HCT116 (cell line): ENCODE results near the gene ST7.

Experiments
- CBX3 ChIP-seq: IDR thresholded peaks from 2 replicates; pipeline ENCODE4 v1.6.1; 2012; ENCODE audit warnings: low read depth
- CEBPB ChIP-seq: IDR thresholded peaks from 2 replicates; pipeline ENCODE4 v1.6.1; 2012; ENCODE audit warnings: low read depth
- EGR1 ChIP-seq: IDR thresholded peaks from 2 replicates; pipeline ENCODE4 v1.6.1; 2012; ENCODE audit warnings: low read depth
- EZH2 ChIP-seq: fragments of 200-600 bp; sonication (generic); IDR thresholded peaks from 2 replicates; pipeline ENCODE4 v1.6.1; 2017; ENCODE audit warnings: antibody characterized with exemption, mixed run types
- EZH2phosphoT487 ChIP-seq: fragments of 200-600 bp; IDR thresholded peaks from 2 replicates; pipeline ENCODE4 v1.6.1; 2018; ENCODE audit warnings: antibody characterized with exemption, borderline replicate concordance
- JUND ChIP-seq: IDR thresholded peaks from 2 replicates; pipeline ENCODE4 v1.6.1; 2012
- POLR2A ChIP-seq: IDR thresholded peaks from 2 replicates; pipeline ENCODE4 v1.7.0; 2011; ENCODE audit warnings: borderline replicate concordance; ENCODE audit not compliant: insufficient read depth, insufficient read length; ENCODE audit errors: extremely low read depth
- POLR2AphosphoS5 ChIP-seq: IDR thresholded peaks from 2 replicates; pipeline ENCODE4 v1.6.1; 2011; ENCODE audit warnings: mild to moderate bottlenecking, low read depth, low read length, moderate library complexity
- RAD21 ChIP-seq: IDR thresholded peaks from 2 replicates; pipeline ENCODE4 v1.6.1; 2012; ENCODE audit warnings: low read depth, mild to moderate bottlenecking
- SP1 ChIP-seq: IDR thresholded peaks from 2 replicates; pipeline ENCODE4 v1.6.1; 2012; ENCODE audit warnings: low read depth
- YY1 ChIP-seq: IDR thresholded peaks from 2 replicates; pipeline ENCODE4 v1.6.1; 2011; ENCODE audit warnings: low read length, low read depth, moderate library complexity, mild to moderate bottlenecking; ENCODE audit not compliant: insufficient replicate concordance; ENCODE audit errors: extremely low read depth
- ZNF274 ChIP-seq: fragments of 200-500 bp; sonication (Bioruptor generic); IDR thresholded peaks from 2 replicates; pipeline ENCODE4 v1.6.1; 2014; ENCODE audit warnings: mild to moderate bottlenecking, low read depth, low read length, inconsistent platforms
- TF ChIP-seq, protein P1 (sequence below), 3 experiments: fragments of 200-600 bp in 1 of 3; sonication (generic) in 1 of 3; IDR thresholded peaks in 2 of 3; conservative IDR thresholded peaks in 1 of 3; 2 replicates each; pipeline ENCODE4 v1.5.1; 2012 to 2017; ENCODE audit warnings: low read depth in 2 of 3, low read length in 2 of 3, antibody characterized with exemption in 1 of 3, borderline replicate concordance in 1 of 3, control low read depth in 1 of 3, mild to moderate bottlenecking in 1 of 3, mixed read lengths in 1 of 3, mixed run types in 1 of 3, moderate library complexity in 1 of 3; ENCODE audit not compliant: insufficient read depth in 1 of 3

DNA sequence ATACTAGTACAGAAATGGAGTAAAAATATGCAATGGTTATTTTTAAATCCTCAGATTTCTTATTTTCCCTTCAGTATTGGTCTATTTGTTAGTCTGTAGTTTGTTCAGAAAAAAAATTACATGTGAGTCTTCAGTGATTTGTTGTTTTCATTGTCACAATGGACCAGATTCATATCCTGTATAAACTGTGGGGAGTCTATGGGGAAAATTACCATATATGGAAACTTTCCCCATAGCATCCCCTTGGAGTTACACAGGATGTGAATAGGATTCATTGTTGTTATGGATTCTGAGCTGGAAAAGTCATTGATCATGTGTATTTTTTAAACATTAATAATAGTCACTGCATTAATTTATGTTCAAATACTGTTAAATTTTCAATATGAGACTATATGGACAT is 72.6 kb downstream of the ST7 start:
- TF ChIP-seq YY1 = no peak
- no peak for TF ChIP-seq POLR2A
- TF ChIP-seq CBX3 = no peak
- TF ChIP-seq SP1 = no peak
- TF ChIP-seq, protein P1, sequence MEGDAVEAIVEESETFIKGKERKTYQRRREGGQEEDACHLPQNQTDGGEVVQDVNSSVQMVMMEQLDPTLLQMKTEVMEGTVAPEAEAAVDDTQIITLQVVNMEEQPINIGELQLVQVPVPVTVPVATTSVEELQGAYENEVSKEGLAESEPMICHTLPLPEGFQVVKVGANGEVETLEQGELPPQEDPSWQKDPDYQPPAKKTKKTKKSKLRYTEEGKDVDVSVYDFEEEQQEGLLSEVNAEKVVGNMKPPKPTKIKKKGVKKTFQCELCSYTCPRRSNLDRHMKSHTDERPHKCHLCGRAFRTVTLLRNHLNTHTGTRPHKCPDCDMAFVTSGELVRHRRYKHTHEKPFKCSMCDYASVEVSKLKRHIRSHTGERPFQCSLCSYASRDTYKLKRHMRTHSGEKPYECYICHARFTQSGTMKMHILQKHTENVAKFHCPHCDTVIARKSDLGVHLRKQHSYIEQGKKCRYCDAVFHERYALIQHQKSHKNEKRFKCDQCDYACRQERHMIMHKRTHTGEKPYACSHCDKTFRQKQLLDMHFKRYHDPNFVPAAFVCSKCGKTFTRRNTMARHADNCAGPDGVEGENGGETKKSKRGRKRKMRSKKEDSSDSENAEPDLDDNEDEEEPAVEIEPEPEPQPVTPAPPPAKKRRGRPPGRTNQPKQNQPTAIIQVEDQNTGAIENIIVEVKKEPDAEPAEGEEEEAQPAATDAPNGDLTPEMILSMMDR (IDR thresholded peaks at IDR 0.05 in 2 of 3, conservative IDR thresholded peaks at IDR 0.05 in 1 of 3; ENCODE audit: borderline replicate concordance in 1 of 3, insufficient read depth in 1 of 3, low read depth in 2 of 3, low read length in 2 of 3) = no peak
- no peak for TF ChIP-seq EGR1
- no peak for TF ChIP-seq CEBPB
- TF ChIP-seq RAD21 = no peak
- no peak for TF ChIP-seq ZNF274
- TF ChIP-seq EZH2phosphoT487 = no peak
- no peak for TF ChIP-seq POLR2AphosphoS5
- no peak for TF ChIP-seq EZH2
- no peak for TF ChIP-seq JUND
